K562 (cell line): ENCODE measurements around the gene CNOT6L. TPM values are rescaled to one million over a fixed set of nuclear protein-coding genes. Genes with fewer than 3 reads are reported as not detected.

Experiments
- ARNT ChIP-seq, 2 experiments: fragments of 450-650 bp; IDR thresholded peaks; 2 replicates each; pipeline ENCODE4 v1.6.1; 2016; ENCODE audit warnings: mild to moderate bottlenecking in 1 of 2
- BRD4 ChIP-seq: fragments of 200-600 bp; sonication (generic); IDR thresholded peaks from 2 replicates; pipeline ENCODE4 v1.6.1; 2017; ENCODE audit warnings: inconsistent platforms
- BRD9 ChIP-seq: fragments of 450-650 bp; IDR thresholded peaks from 2 replicates; pipeline ENCODE4 v1.6.1; 2018; ENCODE audit warnings: low read depth; ENCODE audit not compliant: partially characterized antibody
- CHD1 ChIP-seq: fragments of 200-600 bp; sonication (generic); IDR thresholded peaks from one replicate; pipeline ENCODE4 v1.6.1; 2012; ENCODE audit warnings: mild to moderate bottlenecking, moderate library complexity, low read length, inconsistent platforms
- CSDE1 ChIP-seq, 2 experiments: fragments of 450-650 bp; IDR thresholded peaks; 2 replicates each; pipeline ENCODE4 v1.6.1; 2016; ENCODE audit warnings: mild to moderate bottlenecking in 1 of 2
- DACH1 ChIP-seq: fragments of 450-650 bp; IDR thresholded peaks from 2 replicates; pipeline ENCODE4 v1.6.1; 2018; ENCODE audit not compliant: partially characterized antibody
- JUND ChIP-seq, 2 experiments: IDR thresholded peaks; 2 replicates in 1 of 2; 3 replicates in 1 of 2; pipeline ENCODE4 v1.6.1; 2011; ENCODE audit warnings: borderline replicate concordance in 2 of 2, low read depth in 2 of 2, low read length in 2 of 2, improper control_type of control experiment in 1 of 2, missing biosample characterization in 1 of 2, missing genetic modification characterization in 1 of 2, missing genetic modification reagents in 1 of 2
- KDM5B ChIP-seq: fragments of 200-600 bp; sonication (generic); IDR thresholded peaks from 2 replicates; pipeline ENCODE4 v1.6.1; 2012; ENCODE audit warnings: low read depth, mild to moderate bottlenecking, moderate library complexity, low read length, control low read depth, inconsistent platforms; ENCODE audit not compliant: insufficient replicate concordance
- MAZ ChIP-seq, 2 experiments: fragments of 450-650 bp in 1 of 2; sonication (generic) in 1 of 2; formaldehyde crosslinking; IDR thresholded peaks in 1 of 2; conservative IDR thresholded peaks in 1 of 2; 2 replicates each; pipeline versions ENCODE4 v1.4.0 to v1.5.0; 2020; ENCODE audit warnings: mild to moderate bottlenecking in 1 of 2, missing genetic modification reagents in 1 of 2
- POLR2G ChIP-seq: fragments of 200-400 bp; formaldehyde crosslinking; IDR thresholded peaks from 2 replicates; pipeline ENCODE4 v1.6.1; 2017; ENCODE audit warnings: low read depth, mild to moderate bottlenecking, antibody characterized with exemption, low read length, moderate library complexity
- PTTG1 ChIP-seq: fragments of 450-650 bp; IDR thresholded peaks from 2 replicates; pipeline ENCODE4 v1.6.1; 2016; ENCODE audit warnings: low read depth, mild to moderate bottlenecking, missing genetic modification characterization, missing compliant biosample characterization
- SP1 ChIP-seq: sonication (generic); formaldehyde crosslinking; IDR thresholded peaks from 2 replicates; pipeline ENCODE4 v1.8.1; 2022; ENCODE audit warnings: mild to moderate bottlenecking, missing genetic modification reagents
- SRSF9 ChIP-seq: fragments of 200-400 bp; formaldehyde crosslinking; IDR thresholded peaks from 2 replicates; pipeline ENCODE4 v1.6.1; 2017; ENCODE audit warnings: low read depth, low read length, borderline replicate concordance
- TCF7 ChIP-seq: sonication (generic); IDR thresholded peaks from 2 replicates; pipeline ENCODE4 v1.6.1; 2016; ENCODE audit warnings: antibody characterized with exemption, borderline replicate concordance
- ZBTB2 ChIP-seq: fragments of 450-650 bp; IDR thresholded peaks from 2 replicates; pipeline ENCODE4 v1.6.1; 2016; ENCODE audit warnings: antibody characterized with exemption
- ZEB2 ChIP-seq: fragments of 450-650 bp; IDR thresholded peaks from 2 replicates; pipeline ENCODE4 v1.6.1; 2016
- ZKSCAN8 ChIP-seq: fragments of 200-800 bp; sonication (Bioruptor generic); IDR thresholded peaks from 2 replicates; pipeline ENCODE4 v1.6.1; 2016; ENCODE audit warnings: missing genetic modification characterization, missing compliant biosample characterization
- ZNF311 ChIP-seq: fragments of 250-450 bp; sonication (Bioruptor Pico); IDR thresholded peaks from 2 replicates; pipeline ENCODE4 v1.4.0; 2020; ENCODE audit warnings: mild to moderate bottlenecking, moderate library complexity
- ZNF583 ChIP-seq: fragments of 250-450 bp; sonication (Bioruptor Pico); IDR thresholded peaks from 2 replicates; pipeline ENCODE4 v1.4.0; 2020
- polyA plus RNA-seq, 8 experiments: library from polyadenylated mRNA; depleted of rRNA in 4 of 8; stranded (reverse) in 5 of 8; unstranded in 3 of 8; fragments of >200 nt; fragmentation: Nextera tagmentation in 2 of 8; fragmentation: Illumina TruSeq in 1 of 8; extraction: Ambion mirVana in 2 of 8; extraction: Trizol in 1 of 8; gene quantifications; 2 replicates each; pipeline versions ENCODE4 v1.2.1 to v1.2.3, GENCODE V29; 2011 to 2014; ENCODE audit warnings: inconsistent platforms in 1 of 8, missing spikeins in 1 of 8
- total RNA-seq, 7 experiments: library from RNA; depleted of rRNA in 6 of 7; stranded (reverse); fragments of >200 nt in 6 of 7; fragmentation: Illumina TruSeq in 2 of 7; extraction: Trizol in 2 of 7; gene quantifications; 2 replicates each; pipeline versions ENCODE4 v1.2.1 to v1.2.3, GENCODE V29; 2011 to 2021; ENCODE audit warnings: low replicate concordance in 1 of 7
- TF ChIP-seq, protein P1 (sequence below), 3 experiments: fragments of 200-800 bp in 1 of 3; fragments of 250-450 bp in 1 of 3; fragments of 450-650 bp in 1 of 3; sonication (Bioruptor Pico) in 1 of 3; sonication (Bioruptor generic) in 1 of 3; formaldehyde crosslinking in 1 of 3; IDR thresholded peaks; 2 replicates each; pipeline versions ENCODE4 v1.6.1 to v1.8.0; 2016 to 2022; ENCODE audit warnings: mild to moderate bottlenecking in 2 of 3, missing genetic modification characterization in 2 of 3, missing compliant biosample characterization in 1 of 3, moderate library complexity in 1 of 3
- TF ChIP-seq, protein P2 (sequence below): fragments of 250-450 bp; sonication (Bioruptor Pico); IDR thresholded peaks from 2 replicates; pipeline ENCODE4 v1.4.0; 2020

The CNOT6L gene
- total and polyA plus RNA-seq, 9 of the 15 experiments (the other 6 are each of a cell fraction or from before 2014, with no cell fraction given): 3.7 to 27.9 (median 6.5) TPM

DNA sequence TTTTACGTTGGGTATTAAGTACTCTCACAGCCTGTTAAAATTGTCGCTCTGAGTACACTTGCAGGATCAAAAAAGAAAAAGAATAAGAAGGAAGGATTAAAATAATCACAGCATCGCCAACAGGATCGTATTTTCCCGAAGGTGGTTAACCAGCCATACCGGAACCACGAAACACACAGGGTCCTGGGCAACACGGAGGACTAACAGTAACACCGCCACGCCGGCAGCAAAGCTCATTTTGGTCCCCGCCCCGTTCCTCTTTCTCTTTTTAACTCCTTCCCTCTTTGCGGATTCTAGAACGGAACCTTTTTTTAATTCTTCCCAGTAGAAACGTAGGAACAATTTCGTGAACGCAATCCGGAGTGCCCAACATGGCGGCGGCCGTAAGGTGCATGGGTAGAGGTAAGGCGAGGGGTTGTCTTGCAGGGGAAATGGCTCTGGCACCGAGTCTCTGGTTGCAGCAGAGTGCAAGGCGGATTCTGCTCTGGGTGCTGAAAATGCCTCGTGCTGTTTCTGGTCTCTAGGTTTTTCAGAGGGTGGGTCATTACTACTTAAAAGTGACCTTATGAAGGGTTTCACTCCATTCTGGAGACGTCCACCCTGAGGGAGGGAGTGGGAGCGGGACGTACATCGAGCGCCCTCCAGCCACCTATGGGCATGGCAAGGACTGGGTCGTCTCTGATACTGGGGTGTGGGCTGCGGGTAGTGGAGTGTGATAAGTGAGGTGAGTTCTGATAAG, 43.5 kb upstream of the CNOT6L start, which contains the start of gene MRPL1 (continued):
- TF ChIP-seq, protein P1, sequence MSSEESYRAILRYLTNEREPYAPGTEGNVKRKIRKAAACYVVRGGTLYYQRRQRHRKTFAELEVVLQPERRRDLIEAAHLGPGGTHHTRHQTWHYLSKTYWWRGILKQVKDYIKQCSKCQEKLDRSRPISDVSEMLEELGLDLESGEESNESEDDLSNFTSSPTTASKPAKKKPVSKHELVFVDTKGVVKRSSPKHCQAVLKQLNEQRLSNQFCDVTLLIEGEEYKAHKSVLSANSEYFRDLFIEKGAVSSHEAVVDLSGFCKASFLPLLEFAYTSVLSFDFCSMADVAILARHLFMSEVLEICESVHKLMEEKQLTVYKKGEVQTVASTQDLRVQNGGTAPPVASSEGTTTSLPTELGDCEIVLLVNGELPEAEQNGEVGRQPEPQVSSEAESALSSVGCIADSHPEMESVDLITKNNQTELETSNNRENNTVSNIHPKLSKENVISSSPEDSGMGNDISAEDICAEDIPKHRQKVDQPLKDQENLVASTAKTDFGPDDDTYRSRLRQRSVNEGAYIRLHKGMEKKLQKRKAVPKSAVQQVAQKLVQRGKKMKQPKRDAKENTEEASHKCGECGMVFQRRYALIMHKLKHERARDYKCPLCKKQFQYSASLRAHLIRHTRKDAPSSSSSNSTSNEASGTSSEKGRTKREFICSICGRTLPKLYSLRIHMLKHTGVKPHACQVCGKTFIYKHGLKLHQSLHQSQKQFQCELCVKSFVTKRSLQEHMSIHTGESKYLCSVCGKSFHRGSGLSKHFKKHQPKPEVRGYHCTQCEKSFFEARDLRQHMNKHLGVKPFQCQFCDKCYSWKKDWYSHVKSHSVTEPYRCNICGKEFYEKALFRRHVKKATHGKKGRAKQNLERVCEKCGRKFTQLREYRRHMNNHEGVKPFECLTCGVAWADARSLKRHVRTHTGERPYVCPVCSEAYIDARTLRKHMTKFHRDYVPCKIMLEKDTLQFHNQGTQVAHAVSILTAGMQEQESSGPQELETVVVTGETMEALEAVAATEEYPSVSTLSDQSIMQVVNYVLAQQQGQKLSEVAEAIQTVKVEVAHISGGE (CRISPR knock-in tag; IDR thresholded peaks at IDR 0.05): peak; percentile 94 to 100 (median 97)
- TF ChIP-seq PTTG1 (tag) (0 out of 2 replicates have a peak, but pooled peaks have one; percentile 19), ZNF311 (no peak), ZBTB2 (peak; percentile 34; the same call in 1 of the 2 replicates), KDM5B (peak; percentile 96), CSDE1 (IDR thresholded peaks at IDR 0.05) (peak in 1 of 2 experiments; percentile 73; a peak in 2 of 4 replicates), CHD1 (peak; percentile 88), BRD4 (peak; percentile 82; the same call in 1 of the 2 replicates), ZKSCAN8 (CRISPR knock-in tag) (0 out of 2 replicates have a peak, but pooled peaks have one; percentile 57), SP1 (CRISPR knock-in tag) (peak; percentile 92), POLR2G (peak; percentile 88), ARNT (IDR thresholded peaks at IDR 0.05) (peak; percentile 65 to 91), SRSF9 (no peak), DACH1 (no peak), MAZ (CRISPR knock-in tag; conservative IDR thresholded peaks at IDR 0.05 in 1 of 2, IDR thresholded peaks at IDR 0.05 in 1 of 2) (peak; percentile 47 to 94; a peak in 2 of 4 replicates), BRD9 (peak; percentile 39), JUND (IDR thresholded peaks at IDR 0.05; ENCODE audit: borderline replicate concordance, low read depth, low read length) (peak; percentile 82), JUND (tag; IDR thresholded peaks at IDR 0.05; ENCODE audit: borderline replicate concordance, low read depth, low read length) (no peak; the same call in 2 of the 3 replicates), ZNF583 (CRISPR knock-in tag) (0 out of 2 replicates have a peak, but pooled peaks have one; percentile 31), TCF7 (peak; percentile 47; the same call in 1 of the 2 replicates), ZEB2 (peak; percentile 98)
- TF ChIP-seq, protein P2, sequence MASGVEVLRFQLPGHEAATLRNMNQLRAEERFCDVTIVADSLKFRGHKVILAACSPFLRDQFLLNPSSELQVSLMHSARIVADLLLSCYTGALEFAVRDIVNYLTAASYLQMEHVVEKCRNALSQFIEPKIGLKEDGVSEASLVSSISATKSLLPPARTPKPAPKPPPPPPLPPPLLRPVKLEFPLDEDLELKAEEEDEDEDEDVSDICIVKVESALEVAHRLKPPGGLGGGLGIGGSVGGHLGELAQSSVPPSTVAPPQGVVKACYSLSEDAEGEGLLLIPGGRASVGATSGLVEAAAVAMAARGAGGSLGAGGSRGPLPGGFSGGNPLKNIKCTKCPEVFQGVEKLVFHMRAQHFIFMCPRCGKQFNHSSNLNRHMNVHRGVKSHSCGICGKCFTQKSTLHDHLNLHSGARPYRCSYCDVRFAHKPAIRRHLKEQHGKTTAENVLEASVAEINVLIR (CRISPR knock-in tag): peak; percentile 55; the same call in 1 of the 2 replicates
